ENCODE measurements around the gene APPL1. TPM values are rescaled to one million over a fixed set of nuclear protein-coding genes. Genes with fewer than 3 reads are reported as not detected.

The APPL1 gene
- total RNA-seq, 4 donors from 2014 or later = 41.1 to 53.2 (median 46.9) TPM

DNA sequence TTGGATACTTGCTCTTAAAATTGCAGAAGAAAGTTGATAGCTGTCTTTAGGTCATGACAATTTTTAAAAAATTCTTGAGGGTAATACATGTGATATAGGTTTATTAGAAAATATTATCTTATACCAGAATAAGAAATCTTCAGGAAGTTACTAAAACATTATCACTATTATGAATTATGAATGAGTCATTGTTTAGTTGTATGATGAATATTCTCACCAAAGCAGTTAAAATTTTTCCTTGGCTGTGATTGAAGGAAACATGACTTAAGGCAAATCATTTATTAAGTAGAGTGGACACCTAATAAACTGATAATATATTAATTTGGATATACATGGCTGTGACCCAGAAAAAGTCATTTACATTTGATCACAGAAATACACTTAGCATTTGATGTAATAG, 30.1 kb downstream of the APPL1 start:
- Histone ChIP-seq H3K4me3 (no peak overlapping the region), H3K27ac (replicated peaks in 1 of 4) (no peak overlapping the region), H3K9me3 (no peaks in the 10 kb centered on the region), H3K4me1 (no peaks in the 10 kb centered on the region), H3K36me3 (peaks cover 44 to 79% (median 66%) of the 10 kb centered on the region in 4 donors), H3K27me3 (no peaks in the 10 kb centered on the region)
- DNase-seq (ENCODE audit: extremely low spot score) = no peak
- TF ChIP-seq, protein P1, sequence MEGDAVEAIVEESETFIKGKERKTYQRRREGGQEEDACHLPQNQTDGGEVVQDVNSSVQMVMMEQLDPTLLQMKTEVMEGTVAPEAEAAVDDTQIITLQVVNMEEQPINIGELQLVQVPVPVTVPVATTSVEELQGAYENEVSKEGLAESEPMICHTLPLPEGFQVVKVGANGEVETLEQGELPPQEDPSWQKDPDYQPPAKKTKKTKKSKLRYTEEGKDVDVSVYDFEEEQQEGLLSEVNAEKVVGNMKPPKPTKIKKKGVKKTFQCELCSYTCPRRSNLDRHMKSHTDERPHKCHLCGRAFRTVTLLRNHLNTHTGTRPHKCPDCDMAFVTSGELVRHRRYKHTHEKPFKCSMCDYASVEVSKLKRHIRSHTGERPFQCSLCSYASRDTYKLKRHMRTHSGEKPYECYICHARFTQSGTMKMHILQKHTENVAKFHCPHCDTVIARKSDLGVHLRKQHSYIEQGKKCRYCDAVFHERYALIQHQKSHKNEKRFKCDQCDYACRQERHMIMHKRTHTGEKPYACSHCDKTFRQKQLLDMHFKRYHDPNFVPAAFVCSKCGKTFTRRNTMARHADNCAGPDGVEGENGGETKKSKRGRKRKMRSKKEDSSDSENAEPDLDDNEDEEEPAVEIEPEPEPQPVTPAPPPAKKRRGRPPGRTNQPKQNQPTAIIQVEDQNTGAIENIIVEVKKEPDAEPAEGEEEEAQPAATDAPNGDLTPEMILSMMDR (IDR thresholded peaks at IDR 0.05) = no peak
- TF ChIP-seq EP300 (IDR thresholded peaks at IDR 0.05) (no peak), POLR2AphosphoS5 (IDR thresholded peaks at IDR 0.05) (no peak), POLR2A (IDR thresholded peaks at IDR 0.05; ENCODE audit: low read depth) (no peak)
- intact Hi-C loops (cut with DNase I) = no loop called here

DNA sequence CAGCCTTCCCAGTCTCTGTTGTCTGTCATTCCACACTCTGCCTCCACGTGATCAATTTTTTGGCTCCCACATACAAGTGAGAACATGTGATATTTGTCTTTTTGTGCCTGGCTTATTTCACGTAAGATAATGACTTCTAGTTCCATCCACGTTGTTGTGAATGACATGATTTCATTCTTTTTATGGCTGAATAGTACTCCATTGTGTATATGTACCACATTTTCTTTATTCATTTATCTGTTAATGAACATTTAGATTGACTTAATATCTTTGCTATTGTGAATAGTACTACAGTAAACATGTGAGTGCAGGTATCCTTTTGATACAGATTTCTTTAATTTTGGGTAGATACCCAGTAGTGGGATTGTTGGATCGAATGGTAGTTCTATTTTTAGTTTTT, 33.6 kb downstream of the APPL1 start:
- intact Hi-C loops (cut with DNase I) = no loop called here
- H3K27ac ChIP-seq (replicated peaks in 1 of 4) = no peak overlapping the region
- H3K4me3 ChIP-seq = no peak overlapping the region
- 89% methylated on average over 4 of the region's 4 CpGs for WGBS
- no peaks in the 10 kb centered on the region for H3K27me3 ChIP-seq
- H3K36me3 ChIP-seq = peaks cover 59 to 92% (median 82%) of the 10 kb centered on the region in 4 donors
- H3K4me1 ChIP-seq = no peaks in the 10 kb centered on the region
- H3K9me3 ChIP-seq = no peaks in the 10 kb centered on the region
- DNase-seq (ENCODE audit: extremely low spot score) = no peak
- TF ChIP-seq EP300 (IDR thresholded peaks at IDR 0.05) (no peak), POLR2AphosphoS5 (IDR thresholded peaks at IDR 0.05) (no peak)

GRCh38 chr3:57261929-57262328, 34.4 kb downstream of the APPL1 start:
- intact Hi-C loops (cut with DNase I) = no loop called here
- H3K27ac ChIP-seq (replicated peaks in 1 of 4) = no peak overlapping the region
- TF ChIP-seq, protein P1 (IDR thresholded peaks at IDR 0.05) = no peak
- no peak for TF ChIP-seq EP300 (IDR thresholded peaks at IDR 0.05)
- TF ChIP-seq POLR2AphosphoS5 (IDR thresholded peaks at IDR 0.05) = no peak
- no peak for TF ChIP-seq POLR2A (IDR thresholded peaks at IDR 0.05; ENCODE audit: low read depth)
- WGBS = 93% methylated on average over 3 of the region's 3 CpGs
- no peak overlapping the region for H3K4me3 ChIP-seq
- H3K9me3 ChIP-seq = no peaks in the 10 kb centered on the region
- no peak for DNase-seq (ENCODE audit: extremely low spot score)
- no peaks in the 10 kb centered on the region for H3K4me1 ChIP-seq
- peaks cover 62 to 96% (median 83%) of the 10 kb centered on the region in 4 donors for H3K36me3 ChIP-seq
- H3K27me3 ChIP-seq = no peaks in the 10 kb centered on the region

- no peak overlapping the region for H3K4me3 ChIP-seq
- DNase-seq (ENCODE audit: extremely low spot score) = no peak
- no peaks in the 10 kb centered on the region for H3K4me1 ChIP-seq
- H3K27ac ChIP-seq (replicated peaks in 1 of 4) = no peak overlapping the region
- H3K9me3 ChIP-seq = no peaks in the 10 kb centered on the region
- H3K36me3 ChIP-seq = peaks cover 47 to 92% (median 69%) of the 10 kb centered on the region in 4 donors
- H3K27me3 ChIP-seq = no peaks in the 10 kb centered on the region
- TF ChIP-seq, protein P1 (IDR thresholded peaks at IDR 0.05) = no peak
- TF ChIP-seq POLR2AphosphoS5 (IDR thresholded peaks at IDR 0.05) (no peak), POLR2A (IDR thresholded peaks at IDR 0.05; ENCODE audit: low read depth) (no peak), EP300 (IDR thresholded peaks at IDR 0.05) (no peak)
- 76% methylated on average over 1 of the region's 1 CpG for WGBS
- intact Hi-C loops (cut with DNase I) = no loop called here
These were observed 40.9 kb downstream of the APPL1 start for GRCh38 chr3:57268416-57268815.

GRCh38 chr3:57274845-57275244, 47.3 kb downstream of the APPL1 start:
- no peaks in the 10 kb centered on the region for H3K9me3 ChIP-seq
- no peaks in the 10 kb centered on the region for H3K27me3 ChIP-seq
- DNase-seq (ENCODE audit: extremely low spot score) = no peak
- peaks cover 5 to 55% (median 35%) of the 10 kb centered on the region in 4 donors for H3K36me3 ChIP-seq
- TF ChIP-seq POLR2AphosphoS5 (IDR thresholded peaks at IDR 0.05) (no peak), POLR2A (IDR thresholded peaks at IDR 0.05; ENCODE audit: low read depth) (no peak), EP300 (IDR thresholded peaks at IDR 0.05) (no peak)
- TF ChIP-seq, protein P1 (IDR thresholded peaks at IDR 0.05) = no peak
- intact Hi-C loops (cut with DNase I) = no loop called here
- H3K4me3 ChIP-seq = no peak overlapping the region
- H3K4me1 ChIP-seq = no peaks in the 10 kb centered on the region
- WGBS = 94% methylated on average over 6 of the region's 6 CpGs
- no peak overlapping the region for H3K27ac ChIP-seq (replicated peaks in 1 of 4)

Data from esophagus muscularis mucosa (tissue), 4 donors.